Endometrial microvascular endothelial cells (primary cell): Measurements from ENCODE around the gene YIPF5. TPM values are rescaled to one million over a fixed set of nuclear protein-coding genes. Genes with fewer than 3 reads are reported as not detected.

Experiments
- in situ Hi-C: cut with HindIII; loops from 2 replicates; pipeline ENCODE4 v1.10.0; 2017; ENCODE audit warnings: low sequenced_read_pairs, low pct_unique_long_range_greater_than_20kb; ENCODE audit errors: inconsistent ontology term
- total RNA-seq: library from RNA; depleted of rRNA; stranded (reverse); fragments of >200 nt; gene quantifications from one replicate; pipeline ENCODE4 v1.2.3, GENCODE V29; 2015; ENCODE audit errors: inconsistent ontology term

YIPF5 gene
- 77.9 TPM for total RNA-seq

- in situ Hi-C loops: no loop called here
These were observed at the start of gene YIPF5, which contains the start of gene KCTD16 for GRCh38 chr5:144170276-144171024. Gene YIPF5, minus strand, starts transcription at chr5:144170659. Its CDS starts 704 bp downstream, at chr5:144169955. Gene KCTD16, plus strand, starts transcription at chr5:144170873.

- in situ Hi-C loops: loop anchor here (25.0 kb wide), 1 partner anchor 1017 kb away; no protein-coding TSS in a partner anchor
These were observed 49.4 kb upstream of the YIPF5 start for GRCh38 chr5:144219869-144220268.

DNA sequence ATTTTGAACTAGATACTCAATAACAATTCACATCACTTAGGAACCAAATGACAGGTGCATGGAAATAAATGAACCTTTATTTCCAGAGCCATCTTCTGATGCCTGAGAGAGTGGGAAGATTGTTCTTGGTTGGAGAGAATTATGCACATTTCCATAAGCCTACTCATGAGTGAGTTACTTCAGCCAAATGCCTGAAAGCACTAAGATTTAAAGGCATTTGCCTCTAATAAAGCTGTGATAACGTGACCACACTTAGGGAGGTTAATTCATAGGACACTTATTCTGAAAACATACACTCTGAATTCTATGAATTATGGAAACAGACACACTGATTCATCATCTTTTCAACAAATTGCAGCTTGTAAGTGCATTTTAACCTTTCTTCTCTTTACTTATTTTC, 40.2 kb upstream of the YIPF5 start:
- in situ Hi-C loops: loop anchor here (25.0 kb wide), 1 partner anchor 1027 kb away; no protein-coding TSS in a partner anchor

GRCh38 chr5:144209361-144209760, 38.9 kb upstream of the YIPF5 start:
- in situ Hi-C loops: loop anchor here (25.0 kb wide), 1 partner anchor 1028 kb away; no protein-coding TSS in a partner anchor

DNA sequence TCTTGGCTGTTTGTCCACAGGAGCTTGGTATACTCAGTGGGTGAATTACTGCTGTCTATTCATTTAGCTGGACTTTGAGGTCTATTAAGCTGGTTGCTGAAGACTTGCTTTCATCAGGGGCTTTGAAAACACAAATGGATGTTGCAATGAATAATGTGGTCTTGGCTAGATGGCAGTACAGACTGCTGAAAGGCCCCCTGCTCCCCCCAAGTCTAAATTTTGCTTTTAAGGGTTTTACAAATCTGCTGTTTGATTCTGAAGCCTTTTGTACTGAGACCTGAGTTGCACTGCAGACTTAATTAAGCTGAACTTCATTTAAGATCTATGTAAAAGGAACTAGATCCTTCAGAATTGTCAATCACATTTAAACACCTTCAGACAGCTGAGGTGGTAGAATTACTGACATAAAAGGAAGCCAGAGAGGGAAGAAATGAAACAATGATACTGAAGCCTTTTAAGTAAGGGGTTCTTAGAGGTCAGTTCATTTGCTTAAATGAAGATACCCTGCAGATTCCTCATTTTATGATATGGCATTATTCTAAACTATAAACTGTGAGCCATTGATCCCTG, 37.5 kb upstream of the YIPF5 start:
- in situ Hi-C loops: loop anchor here (25.0 kb wide), 1 partner anchor 1029 kb away; no protein-coding TSS in a partner anchor

GRCh38 chr5:144206141-144206540, 35.7 kb upstream of the YIPF5 start:
- in situ Hi-C loops: loop anchor here (25.0 kb wide), 1 partner anchor 1031 kb away; no protein-coding TSS in a partner anchor

DNA sequence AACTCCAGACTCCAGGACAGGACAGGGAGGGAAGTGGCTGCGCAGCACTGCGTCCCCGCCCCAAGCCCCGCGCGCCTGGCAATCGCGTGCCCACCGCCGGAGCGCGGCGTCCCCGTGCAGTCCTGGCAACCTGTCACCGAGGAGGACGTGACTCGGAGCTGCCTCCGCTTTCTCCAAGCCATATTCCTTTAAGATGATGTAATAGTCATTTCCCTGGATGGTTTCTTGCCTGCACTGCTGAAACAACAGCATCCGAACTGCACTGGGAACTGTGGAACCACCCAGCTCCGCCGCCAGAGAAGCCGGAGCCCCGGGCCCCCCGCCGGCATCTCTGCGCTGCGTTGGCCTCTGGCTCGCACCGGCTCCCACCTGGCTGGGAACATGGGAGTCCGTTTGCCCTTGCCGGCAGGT, 34.7 kb upstream of the YIPF5 start:
- in situ Hi-C loops: loop anchor here (25.0 kb wide), 1 partner anchor 1032 kb away; no protein-coding TSS in a partner anchor

DNA sequence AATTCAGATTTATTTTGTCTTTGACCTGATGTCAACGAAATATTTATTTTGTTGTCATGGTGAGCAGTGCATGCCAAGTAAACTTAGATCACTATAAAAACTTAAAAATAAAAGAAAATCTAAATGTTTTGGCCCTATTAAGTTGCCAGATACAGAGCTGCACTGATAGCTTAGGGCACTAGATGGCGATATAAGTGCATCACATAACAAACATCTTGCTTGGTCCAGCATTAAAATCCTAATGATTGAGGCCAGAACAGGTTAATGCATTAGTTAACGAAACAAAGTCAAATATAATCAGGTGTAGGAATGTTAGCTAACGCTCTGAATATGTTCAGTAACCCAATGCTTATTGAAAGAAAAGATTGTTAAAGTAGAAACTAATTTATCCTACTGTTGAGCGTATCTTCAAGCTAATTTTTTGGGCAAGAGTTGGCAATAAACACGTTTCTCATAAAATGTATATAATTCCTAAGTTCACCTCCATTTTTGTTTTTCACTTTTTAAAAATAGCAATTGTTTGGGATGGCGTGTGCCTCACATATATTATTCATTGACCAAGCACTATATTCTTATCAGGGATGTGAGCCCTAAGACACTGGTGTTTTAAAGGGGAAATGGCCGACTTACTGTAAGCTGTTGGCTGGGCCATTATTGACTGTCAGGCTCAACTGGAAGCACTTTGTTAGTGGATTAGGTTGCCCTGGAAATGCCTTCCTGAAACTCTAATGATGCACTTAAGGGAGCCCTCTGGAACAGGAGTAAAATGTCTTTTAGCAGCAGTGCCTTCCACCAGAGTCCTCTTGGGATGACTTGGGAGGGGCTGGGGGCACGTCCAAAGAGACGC, 33.5 kb upstream of the YIPF5 start:
- in situ Hi-C loops: loop anchor here (25.0 kb wide), 1 partner anchor 1033 kb away; no protein-coding TSS in a partner anchor

GRCh38 chr5:144202726-144203125, 32.3 kb upstream of the YIPF5 start:
- in situ Hi-C loops: loop anchor here (25.0 kb wide), 1 partner anchor 1035 kb away; no protein-coding TSS in a partner anchor

- in situ Hi-C loops: loop anchor here (25.0 kb wide), 1 partner anchor 1035 kb away; no protein-coding TSS in a partner anchor
These were observed 31.6 kb upstream of the YIPF5 start for GRCh38 chr5:144202072-144202471.

DNA sequence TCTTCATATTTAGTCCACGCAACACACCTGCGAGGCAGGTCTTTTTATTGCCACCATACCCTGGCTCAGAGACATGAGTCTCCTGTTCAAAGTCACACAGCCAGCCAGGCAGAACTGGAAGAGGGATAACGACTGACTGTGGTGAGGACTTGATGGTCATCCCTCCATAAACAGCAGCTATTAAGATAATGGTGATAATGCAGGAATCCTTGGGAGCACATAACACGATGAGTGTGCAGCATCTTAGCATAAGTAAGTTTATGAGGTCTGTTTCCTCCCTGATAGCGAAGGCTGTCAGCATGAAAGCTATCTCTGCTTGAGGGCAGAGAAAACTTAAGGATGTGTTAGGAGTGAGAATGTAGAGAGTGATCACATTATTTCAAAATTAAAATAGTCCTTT, 31.1 kb upstream of the YIPF5 start:
- in situ Hi-C loops: loop anchor here (25.0 kb wide), 1 partner anchor 1036 kb away; no protein-coding TSS in a partner anchor

DNA sequence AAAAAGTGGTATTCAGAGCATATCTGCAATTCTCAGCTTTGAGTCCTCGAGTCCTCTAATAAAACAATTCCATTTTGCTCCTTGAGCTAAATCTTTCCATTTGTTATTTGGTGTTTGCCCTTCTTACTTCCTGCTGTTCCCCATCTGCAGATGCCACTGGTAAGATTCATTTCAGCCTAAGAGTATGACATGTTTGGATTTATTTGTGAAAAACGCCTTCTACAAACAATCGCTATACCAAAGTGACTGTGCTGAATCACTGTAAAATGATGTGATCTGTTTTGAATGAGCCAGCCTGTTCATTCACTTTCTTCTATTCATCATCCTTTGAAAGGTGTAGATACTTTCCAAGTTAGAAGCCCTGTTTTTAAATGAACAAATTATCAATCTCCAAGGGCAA, 27.9 kb upstream of the YIPF5 start:
- in situ Hi-C loops: no loop called here

DNA sequence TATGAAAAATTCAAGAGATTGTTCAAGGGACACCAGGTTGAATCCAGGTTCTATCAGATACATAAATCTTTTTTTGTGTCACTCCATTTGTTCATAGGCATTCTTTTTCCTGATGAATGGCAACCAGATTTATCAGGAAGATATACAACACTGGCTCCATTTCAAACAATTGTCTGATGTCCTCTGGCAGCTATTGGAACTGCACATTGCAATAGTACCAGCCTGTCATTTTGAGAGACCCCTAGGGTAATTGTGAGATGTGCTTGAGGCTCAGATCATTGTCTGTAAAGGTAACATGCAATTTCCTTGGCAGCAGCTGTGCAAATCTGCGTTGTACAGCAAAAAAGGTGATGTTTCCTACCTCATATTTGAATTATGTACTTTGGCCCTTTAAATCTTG, 26.2 kb upstream of the YIPF5 start:
- in situ Hi-C loops: no loop called here

- in situ Hi-C loops: no loop called here
These were observed 25.0 kb upstream of the YIPF5 start for GRCh38 chr5:144195448-144195847.

DNA sequence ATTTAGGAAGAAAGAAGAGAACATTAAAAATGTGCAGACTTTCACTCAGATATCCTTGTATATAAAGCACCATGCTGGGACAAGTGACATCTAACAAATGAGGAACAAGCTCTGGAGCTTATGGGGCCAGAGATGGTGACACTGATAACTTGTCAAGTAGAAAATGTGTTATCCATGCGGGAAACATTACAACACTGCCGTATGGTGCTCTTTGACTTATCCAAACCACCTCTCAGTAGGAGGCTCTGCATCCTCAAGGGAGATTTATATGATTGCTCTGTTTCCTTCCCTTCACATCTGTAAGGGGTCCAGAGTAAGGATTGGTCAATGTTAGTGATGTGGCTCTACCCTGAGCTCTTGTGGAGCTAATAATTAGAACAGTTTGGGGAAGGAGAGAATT, 23.7 kb upstream of the YIPF5 start:
- in situ Hi-C loops: no loop called here

- in situ Hi-C loops: no loop called here
These were observed 22.2 kb upstream of the YIPF5 start for GRCh38 chr5:144192661-144193060.

GRCh38 chr5:144191998-144192397, 21.5 kb upstream of the YIPF5 start:
- in situ Hi-C loops: no loop called here

DNA sequence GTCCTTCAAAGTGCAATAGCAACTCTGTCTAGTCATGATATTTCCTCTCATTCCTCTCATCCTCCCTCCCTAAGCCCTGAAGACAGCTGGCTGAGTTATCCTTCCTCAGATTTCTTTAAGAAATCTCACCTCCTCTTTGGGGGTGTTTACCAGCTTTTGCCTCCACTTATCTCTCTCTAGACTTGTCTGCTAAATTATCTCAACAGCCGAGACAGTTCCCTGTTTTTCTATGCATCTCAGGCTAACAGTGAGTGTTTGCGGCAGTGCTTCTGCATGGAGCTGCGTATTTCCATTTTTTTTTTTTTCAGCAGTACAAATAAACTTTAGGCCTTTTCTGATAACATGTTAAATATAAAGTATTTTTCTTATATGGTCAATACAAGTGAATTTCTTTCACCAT, 21.1 kb upstream of the YIPF5 start:
- in situ Hi-C loops: no loop called here
